Ishikawa (cell line): Measurements from ENCODE around the gene LENEP.

Experiments
- CEBPB ChIP-seq: IDR thresholded peaks from 2 replicates; pipeline ENCODE4 v1.6.1; 2012
- EP300 ChIP-seq: IDR thresholded peaks from 2 replicates; pipeline ENCODE4 v1.6.1; 2012; ENCODE audit warnings: borderline replicate concordance
- FOXM1 ChIP-seq: IDR thresholded peaks from 2 replicates; pipeline ENCODE4 v1.6.1; 2012; ENCODE audit warnings: low read depth, borderline replicate concordance
- MAX ChIP-seq: IDR thresholded peaks from 2 replicates; pipeline ENCODE4 v1.6.1; 2012
- NFIC ChIP-seq: IDR thresholded peaks from 2 replicates; pipeline ENCODE4 v1.6.1; 2012
- RAD21 ChIP-seq: IDR thresholded peaks from 2 replicates; pipeline ENCODE4 v1.6.1; 2012; ENCODE audit warnings: low read depth
- TAF1 ChIP-seq: IDR thresholded peaks from 2 replicates; pipeline ENCODE4 v1.6.1; 2012; ENCODE audit warnings: low read depth, mild to moderate bottlenecking
- TCF12 ChIP-seq: IDR thresholded peaks from 2 replicates; pipeline ENCODE4 v1.6.1; 2012; ENCODE audit warnings: low read depth
- TEAD4 ChIP-seq: IDR thresholded peaks from 2 replicates; pipeline ENCODE4 v1.6.1; 2012
- USF1 ChIP-seq: IDR thresholded peaks from 2 replicates; pipeline ENCODE4 v1.6.1; 2012
- ZBTB7A ChIP-seq: IDR thresholded peaks from 2 replicates; pipeline ENCODE4 v1.6.1; 2012; ENCODE audit warnings: low read depth

- no peak for TF ChIP-seq RAD21
- no peak for TF ChIP-seq MAX
- no peak for TF ChIP-seq FOXM1
- TF ChIP-seq NFIC = no peak
- TF ChIP-seq USF1 = no peak
- no peak for TF ChIP-seq CEBPB
- TF ChIP-seq EP300 = no peak
- TF ChIP-seq ZBTB7A = no peak
- TF ChIP-seq TEAD4 = no peak
- no peak for TF ChIP-seq TAF1
- no peak for TF ChIP-seq TCF12
These were observed 17.6 kb downstream of the LENEP start for GRCh38 chr1:155011004-155011416.
